Stimulated activated CD4-positive, alpha-beta T cell treated with anti-CD3 and anti-CD28 coated beads, TNF-alpha, amount 100 ng/mL, for 4 hours (primary cell): ENCODE data around the gene COL4A6.
"Not testable (repeated sequence)": the region's sequence is repeated elsewhere in the genome, so short reads cannot be mapped to it uniquely, and the experiment has no call there.

ENCODE experiments used
- DNase-seq, 3 experiments: peaks; one replicate each; pipeline ENCODE4 v3.0.0-alpha.2; 2020; ENCODE audit warnings: low read depth in 3 of 3

COL4A6 gene

DNA sequence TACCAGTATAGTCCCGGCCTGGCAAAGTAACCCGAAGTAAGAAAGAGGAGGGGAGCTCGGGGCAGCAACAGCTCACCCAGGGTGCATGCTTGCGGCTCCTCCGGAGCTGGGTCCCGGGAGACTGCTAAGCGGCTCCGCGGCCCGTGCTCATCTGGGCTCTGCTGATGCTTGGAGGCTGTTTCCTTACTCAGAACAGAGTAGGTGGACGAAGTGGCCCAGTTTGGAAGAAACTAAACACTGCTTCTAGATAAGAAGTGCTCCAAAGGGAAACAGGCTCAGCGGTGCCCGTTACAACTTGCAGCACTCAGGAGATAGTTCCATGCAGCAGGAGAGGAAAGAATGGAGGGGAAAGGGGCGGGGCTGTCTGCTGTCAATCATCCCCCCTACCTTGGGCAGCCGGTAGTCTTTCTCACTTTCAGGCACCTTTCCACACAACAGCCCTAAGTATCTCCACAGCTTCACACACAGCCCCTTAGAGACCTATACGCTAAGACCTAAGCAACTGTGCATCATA lies at the start of gene COL4A6:
COL4A6 (minus strand) TSS at position 313 of the 514 bp plus-strand sequence; CDS start at position 87, 226 bp downstream.
- no peak for DNase-seq

DNA sequence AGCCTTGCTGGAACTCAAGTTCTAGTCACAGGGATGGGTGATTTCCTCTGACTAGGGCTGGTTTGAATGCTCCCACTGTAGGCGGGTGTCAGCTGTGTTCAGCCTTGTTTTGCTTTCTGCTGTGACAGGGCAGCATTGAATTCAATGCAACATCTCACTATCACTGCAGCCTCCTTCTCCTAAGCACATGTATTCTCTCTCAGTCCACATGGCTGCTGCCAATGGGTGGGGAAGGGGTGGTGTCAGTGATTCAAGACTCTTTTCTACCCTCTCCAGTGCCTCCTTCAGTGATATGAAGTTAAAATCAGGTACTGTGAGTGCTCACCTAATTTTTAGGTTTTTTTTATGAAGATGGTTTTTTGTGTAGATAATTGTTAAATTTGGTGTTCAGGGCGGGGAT lies 47.7 kb upstream of the COL4A6 start:
- no peak for DNase-seq

DNA sequence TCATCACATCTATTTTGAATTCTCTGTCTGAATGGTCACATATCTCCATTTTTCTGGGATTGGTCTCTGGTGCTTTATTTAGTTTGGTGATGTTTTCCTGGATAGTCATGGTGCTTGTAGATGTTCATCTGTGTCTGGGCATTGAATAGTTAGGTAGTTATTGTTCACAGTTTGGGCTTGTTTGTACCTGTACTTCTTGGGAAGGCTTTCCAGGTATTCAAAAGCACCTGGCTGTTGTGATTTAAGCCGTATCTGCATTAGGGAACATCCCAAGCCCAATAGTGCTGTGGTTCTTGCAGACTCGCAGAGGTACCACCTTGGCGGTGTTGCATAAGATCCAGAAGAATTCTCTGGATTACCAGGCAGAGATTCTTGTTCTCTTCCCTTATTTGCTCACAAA lies 46.0 kb upstream of the COL4A6 start:
- DNase-seq: no peak

DNA sequence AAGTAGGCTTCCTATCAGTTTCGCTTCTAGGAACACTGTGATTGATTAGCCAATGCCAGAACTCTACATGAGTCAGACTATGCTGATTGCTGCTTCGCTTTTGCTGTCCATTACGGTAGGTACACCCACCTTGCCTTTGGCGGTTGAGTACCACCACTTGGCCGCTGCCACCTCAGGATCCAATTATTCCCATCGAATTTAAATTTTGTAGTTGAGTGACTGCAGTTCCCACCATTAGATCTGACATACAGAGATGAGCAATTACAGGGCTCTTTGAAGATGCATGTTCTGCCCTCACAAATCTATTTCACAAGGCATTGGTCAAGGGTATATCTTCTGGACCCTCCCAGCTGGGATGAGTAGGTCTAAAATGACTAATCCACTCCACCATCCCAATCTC lies 43.3 kb upstream of the COL4A6 start:
- not testable (repeated sequence) for DNase-seq

DNA sequence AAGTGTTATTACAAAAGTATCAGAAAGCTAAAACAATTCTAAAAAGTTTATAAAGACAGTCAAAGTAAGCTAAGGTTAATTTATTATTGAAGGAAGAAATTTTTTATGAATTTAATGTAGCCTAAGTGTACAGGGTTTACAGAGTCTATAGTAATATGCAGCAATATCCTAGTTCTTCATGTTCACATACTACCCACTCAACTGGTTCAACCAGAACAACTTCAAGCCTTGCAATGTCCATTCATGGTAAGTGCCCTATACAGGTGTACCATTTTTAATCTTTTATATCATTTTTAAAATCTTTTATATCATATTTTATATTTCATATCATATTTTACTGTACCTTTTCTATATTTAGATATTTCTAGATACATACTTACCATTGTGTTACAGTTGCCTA lies 35.8 kb upstream of the COL4A6 start:
- no peak for DNase-seq

DNA sequence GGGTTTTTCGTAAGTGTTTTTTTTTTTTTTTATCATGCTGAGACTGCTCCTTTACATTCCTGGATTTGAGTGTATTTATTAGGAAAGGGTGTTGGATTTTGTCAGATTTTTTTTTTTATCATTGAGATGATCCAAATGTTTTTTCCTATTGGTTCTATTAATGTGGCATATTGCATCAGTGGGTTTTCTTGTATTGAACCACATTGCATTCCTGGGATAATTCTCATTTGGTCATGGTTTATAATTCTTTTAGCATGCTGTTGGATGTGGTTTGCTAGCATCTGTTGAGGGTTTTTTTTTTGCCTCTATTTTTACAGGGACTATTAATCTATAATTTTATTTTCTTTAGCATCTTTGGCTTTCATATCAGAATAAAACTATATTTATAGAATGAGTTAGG lies 30.3 kb upstream of the COL4A6 start:
- DNase-seq: no peak

DNA sequence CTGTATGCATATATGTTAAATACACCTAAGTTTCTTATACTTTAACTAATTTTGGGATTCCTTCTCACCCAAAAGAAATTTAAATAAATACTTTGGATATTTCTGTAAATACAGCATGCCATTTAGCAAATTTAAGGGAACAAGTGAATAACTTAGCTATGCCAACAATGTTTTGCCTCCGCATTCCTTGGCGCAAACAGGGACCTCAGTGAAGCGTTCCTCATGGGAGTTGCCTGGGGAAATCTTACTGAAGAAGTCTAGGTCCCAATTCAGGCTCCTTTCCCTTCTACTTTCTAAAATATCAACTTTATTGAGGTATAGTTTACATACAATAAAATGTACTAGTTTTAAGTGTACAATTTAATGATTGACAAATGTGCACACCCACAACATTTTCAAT lies 26.4 kb upstream of the COL4A6 start:
- no peak for DNase-seq

DNA sequence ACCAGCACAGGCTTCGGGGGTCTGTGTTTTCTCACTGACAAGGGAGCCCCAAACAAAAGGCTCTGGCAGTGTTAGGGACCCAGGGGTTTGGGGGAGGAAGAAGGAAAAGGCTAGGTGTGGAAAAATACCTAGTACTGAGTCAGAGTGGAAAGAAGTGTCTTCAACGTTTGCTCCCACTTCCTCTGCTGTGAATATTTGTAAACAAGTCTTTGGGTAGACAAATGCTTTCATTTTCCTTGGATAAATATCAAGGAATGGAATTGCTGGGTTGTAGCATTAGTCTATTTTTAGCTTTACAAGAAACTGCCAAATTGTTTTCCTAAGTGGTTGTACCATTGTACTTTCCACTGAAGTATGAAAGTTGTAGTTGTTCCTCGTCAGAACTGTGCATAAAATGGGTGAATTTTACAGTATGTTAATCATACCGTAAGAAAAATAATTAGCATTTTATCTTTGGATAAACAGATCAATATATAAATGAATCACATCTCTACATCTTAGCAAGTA lies 18.8 kb upstream of the COL4A6 start:
- DNase-seq: no peak

DNA sequence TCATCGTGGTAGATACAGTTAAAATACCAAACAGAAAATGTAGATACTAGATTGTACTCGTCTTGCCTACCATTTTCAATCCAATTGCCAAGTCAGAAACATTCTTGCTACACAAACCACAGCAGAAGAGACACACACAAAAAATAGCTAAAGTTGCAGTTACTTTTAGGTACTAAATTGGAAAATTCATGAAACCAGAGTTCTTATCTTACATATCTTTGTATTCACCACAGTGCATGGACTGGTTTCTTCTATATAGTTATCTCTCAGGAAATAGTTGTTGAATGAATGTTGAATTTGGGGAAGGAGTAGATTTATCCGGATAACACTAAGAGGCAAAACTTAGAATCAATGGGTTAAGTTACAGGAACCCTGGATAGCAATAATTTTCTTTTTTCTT lies 15.6 kb upstream of the COL4A6 start:
- no peak for DNase-seq

DNA sequence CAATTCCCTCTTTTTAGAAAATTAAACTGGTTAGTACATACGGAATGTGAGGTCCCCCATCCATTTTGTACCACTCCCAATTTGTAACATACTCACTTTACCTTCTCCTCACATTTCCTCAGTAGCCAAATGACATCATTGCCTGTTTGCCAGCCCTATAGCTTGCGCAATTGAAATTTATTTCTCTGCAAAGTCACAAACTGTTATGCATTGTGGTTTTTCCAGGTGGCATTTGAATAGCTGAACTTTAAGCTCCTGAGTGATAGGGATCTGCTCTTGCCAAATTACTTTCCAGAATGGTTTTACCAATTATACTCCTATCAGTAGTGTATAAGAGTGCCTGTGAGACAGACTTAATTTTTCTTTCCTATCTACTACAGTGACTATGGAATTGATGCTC lies 9.1 kb upstream of the COL4A6 start:
- no peak for DNase-seq

DNA sequence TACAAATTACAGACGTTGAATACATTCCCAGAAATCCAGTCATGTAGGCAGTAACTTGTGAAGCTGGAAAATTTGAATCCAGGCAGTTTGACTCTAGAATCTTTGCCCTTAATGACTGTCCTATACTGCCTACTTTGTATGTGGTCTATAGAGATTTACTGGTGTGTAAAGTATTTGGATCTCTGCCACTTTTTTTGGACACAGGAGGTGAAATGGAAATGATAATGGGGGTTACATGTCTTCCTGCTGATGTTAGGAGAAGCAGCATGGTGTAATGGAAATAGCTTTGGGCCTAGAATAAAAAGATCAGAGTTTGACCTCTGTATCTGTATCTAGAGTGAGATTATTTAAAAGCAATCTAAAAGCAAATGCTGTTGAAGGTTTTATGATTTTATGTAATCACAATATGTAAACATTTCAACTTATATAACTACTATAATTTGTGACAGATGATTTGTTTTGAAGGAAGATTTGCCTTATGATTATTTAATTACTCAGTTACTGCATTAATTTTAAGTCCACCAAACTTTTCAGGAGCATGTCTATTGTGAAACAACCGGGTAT lies 4.8 kb upstream of the COL4A6 start:
- no peak for DNase-seq

DNA sequence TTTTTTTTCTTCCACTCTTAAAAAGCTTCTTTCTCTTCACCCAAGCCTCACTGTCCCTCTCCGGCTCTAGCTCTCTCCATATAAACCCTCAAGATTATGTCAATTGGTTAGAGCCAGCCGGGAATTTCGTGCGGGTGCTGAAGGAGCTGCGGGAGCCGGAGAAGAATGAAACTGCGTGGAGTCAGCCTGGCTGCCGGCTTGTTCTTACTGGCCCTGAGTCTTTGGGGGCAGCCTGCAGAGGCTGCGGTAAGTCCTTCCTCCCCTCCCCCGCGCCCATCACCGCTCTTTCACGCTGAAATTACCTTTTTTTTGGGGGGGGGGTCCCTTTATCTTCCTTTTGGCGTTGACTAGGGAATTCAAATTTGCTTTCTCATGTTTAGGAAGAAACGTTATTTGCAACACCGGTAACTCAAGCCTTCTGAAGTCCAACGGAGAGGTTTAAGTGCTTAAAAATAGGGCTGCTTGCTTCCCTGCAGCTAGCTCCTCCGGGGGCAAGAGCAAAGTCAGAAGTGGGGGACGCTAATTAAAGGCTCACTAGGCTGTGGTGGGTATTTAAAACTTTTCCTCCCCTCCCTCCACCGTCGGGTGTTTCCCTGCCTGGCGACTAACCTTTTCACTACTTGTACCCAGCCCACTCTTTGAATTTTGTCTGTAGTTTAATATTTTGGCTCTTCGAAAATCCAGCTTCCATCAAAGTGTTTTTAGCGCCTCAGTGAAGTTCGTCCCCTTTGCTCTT lies 1.9 kb upstream of the COL4A6 start:
- no peak for DNase-seq

DNA sequence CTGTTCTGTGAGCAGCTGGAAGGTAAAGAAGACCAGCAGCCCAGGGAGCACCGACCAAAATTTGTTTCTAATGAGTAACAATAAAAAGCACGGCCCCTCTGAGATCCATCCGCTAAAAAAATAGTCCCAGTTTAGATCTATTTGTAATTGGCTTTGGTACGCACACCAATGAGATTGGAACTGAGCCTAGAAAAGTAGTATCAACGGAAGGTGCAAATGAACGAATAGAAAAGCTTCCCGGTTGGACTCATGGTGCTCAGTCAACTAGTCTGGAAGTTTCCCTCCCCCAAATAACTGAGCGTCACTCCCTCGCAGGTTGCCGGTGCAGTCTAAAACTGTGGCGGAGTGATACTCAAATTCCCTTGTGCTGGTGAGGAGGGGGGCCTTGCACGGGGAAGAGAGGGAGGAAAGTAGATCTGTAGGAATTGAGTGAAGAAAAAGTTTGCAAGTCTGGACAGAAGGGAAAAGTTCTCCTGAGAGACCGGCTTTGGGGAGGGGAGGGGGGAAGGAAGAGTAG lies 1.3 kb upstream of the COL4A6 start, which contains the start of gene COL4A5:
COL4A5 (plus strand) TSS at position 413 of the 517 bp plus-strand sequence. CDS start 288 bp downstream, outside the sequence.
- no peak for DNase-seq

DNA sequence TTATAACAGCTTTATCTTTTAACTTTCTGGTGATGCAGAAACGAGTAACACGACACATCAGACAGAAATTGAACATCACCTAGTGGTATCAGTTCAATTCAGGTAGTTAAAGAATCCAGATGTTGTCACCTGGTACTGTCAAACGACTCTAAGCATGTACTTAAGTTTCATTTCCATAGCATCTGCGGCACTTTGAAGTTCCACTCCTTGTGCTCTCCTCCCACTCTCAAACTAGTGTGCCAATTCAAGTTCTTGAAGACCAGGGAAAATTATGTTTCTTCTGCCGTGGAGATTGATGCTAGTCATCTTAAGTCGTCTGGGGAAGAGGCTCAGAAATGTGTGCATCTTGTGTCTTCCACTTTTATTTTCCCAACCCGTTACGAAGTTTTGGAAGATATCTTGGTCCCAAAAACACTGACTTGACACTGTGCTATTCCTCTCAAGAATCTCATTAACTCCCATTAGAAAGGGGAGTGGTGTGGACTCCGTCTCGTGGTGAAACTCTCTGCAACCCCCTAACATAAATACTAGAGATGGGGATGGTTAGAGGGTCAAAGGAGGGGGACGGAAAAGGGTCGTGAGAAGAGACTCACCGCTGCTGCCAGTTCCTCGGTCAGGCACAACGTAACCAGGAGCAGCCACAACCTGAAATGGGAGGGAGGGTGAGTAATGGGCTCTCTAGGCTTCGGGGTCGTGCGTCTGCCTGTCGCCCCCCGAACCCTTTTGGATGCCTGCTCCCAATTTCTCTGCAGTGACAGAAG lies 693 bp downstream of the COL4A6 start:
- DNase-seq: no peak

DNA sequence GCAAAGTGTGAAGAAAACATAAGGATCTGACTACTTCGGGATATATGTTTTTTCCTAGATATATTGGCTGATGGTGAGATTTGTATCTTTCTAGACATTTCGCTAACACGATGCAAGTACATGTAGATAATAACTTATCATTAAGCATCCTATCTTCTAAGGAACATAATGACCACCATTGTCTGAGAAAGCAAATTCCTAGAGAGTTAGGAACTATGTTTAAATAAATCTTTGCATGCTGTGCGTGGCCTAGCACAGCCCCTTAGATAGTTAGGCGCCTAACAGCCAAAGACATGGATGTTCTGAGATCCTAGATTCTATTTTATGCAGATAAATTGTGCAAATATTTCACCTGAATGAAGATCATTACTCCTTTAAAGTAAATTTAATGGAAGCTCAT lies 3.0 kb downstream of the COL4A6 start:
- no peak for DNase-seq

DNA sequence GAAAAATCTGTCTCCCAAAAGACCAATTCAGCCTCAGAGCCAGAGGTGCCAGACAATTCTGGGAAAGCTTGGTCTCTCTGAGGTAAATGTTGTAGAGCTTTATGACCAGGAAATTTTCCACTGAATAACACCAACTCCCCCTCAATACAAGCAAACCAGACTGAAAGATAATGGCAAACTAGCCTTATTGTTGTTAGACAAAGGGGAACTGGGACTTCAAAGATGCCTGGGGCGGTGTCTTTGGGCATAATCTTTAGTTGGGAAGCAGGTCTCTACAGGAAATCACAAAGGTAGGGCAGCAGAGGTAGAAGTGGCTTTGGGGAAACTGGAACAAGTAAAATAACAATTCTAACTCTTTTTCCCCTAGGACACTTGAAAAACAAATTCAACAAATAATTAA lies 12.0 kb downstream of the COL4A6 start:
- DNase-seq: no peak

DNA sequence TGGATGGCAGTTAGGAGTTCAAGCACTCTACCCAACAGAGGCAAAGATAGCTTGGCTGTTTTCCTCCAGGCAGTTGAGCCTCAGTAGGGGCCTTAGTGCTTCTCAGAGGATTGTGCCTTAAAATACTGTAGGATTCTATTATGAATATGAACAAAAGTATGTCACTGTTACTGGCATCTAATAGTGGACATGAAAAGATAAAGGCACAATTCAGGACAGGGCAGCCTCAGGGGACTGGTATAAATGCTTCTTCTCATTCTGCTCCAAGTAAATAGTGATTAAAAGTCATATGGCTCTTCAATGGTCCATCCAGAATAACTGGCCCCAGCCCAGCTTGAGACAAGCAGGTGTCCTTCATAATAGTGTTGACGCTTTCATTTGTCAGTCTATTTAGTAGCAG lies 17.7 kb downstream of the COL4A6 start:
- DNase-seq: no peak

DNA sequence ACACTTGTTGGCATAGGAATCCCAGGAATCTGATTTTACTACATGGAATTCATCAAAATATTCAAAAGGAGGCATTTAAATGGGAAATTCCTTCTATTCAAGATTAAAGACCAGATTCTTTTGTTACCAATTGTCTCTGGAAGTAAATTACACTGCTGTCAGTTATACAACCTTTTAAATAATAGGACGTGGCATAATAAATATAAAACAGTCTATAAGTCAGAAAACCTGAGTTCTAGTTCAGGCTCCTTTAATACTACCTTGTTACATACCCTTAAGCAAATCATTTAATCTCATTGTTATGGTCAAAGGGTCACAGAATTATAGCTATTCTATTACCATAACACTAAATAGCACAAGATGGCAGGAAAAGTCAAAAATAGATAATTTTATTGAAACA lies 18.8 kb downstream of the COL4A6 start:
- DNase-seq: no peak

DNA sequence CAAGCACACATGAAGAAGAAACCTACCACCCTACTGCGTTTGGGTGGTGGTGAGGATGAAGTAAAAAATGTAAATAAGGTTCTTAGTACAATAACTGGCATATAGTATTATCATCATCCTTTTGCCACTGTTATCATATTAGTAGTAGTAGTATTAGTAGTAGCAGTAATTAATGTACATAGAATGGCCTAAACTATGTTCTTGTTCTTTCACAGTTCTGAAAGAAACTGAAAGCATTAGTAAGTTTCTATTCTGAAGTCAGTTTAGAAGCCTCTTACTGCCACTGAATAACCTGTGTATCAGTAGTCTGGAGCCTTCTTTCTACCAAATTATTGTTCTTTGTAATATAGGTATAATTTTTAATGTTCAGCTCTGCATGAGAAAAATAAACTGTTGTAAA lies 21.0 kb downstream of the COL4A6 start:
- DNase-seq: no peak

DNA sequence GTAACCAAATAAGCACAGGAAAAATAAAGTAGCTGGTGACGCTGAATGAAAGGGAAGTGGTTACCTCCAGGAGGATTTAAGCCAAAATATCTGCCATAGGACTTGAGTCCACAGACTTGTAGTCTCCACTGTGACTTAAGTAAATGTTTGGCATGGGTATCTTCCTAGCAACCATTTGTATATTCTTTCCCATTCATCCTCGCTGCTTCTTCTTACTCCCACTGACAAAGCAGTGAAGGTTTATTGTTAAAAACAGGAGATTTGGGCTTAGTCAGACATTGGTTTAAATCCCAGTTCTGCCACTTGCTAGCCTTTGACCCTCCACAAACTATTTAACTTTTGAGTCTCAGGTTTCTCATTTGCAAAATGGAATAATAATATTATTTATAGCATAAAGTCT lies 22.3 kb downstream of the COL4A6 start:
- no peak for DNase-seq

DNA sequence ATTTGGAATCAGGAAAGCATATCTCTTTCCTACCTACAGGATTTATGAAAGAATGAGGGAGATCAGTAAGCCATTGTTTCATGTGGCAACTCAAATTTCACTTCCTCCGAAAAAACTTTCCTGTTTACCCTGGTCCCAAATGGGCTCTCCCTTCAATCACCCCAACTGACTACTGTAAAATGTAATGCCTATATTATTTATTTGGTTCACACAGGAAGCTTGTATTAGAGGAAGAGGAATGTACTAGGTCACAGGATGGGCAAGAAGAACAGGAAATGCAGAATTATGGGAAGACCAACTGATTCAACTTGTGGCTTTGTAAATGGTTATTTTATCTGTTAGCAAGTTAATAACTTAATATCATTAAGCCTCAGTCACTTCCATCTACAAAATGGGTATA lies 23.1 kb downstream of the COL4A6 start:
- DNase-seq: no peak

DNA sequence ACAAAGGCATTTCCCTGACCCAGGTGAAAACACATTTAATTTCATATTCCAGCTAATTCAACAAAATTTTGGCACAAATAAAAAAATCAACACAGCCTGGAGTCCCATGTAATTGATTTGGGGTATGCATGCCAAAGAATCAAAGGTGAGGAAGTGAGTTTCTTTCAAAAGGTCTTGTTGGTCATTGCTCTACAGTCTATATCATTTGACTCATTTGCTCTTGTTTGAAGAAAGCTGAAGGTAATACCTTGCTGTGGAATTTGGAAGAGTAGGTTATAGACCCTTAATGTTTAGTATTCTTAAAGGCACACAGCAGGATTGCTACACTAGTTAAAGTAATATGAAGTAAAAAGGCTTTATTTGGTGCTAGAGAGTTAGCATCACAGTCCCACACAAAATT lies 25.4 kb downstream of the COL4A6 start:
- DNase-seq: no peak
